Measurements from ENCODE around the gene QTRT2. TPM values are rescaled to one million over a fixed set of nuclear protein-coding genes. Genes with fewer than 3 reads are reported as not detected.

Gene QTRT2
- total and polyA plus RNA-seq, 2 of the 8 experiments (the other 6 are each of a cell fraction or from before 2014, with no cell fraction given): 13.3 to 54.5 TPM

- no peak overlapping the region for H2BK20ac ChIP-seq (ENCODE audit: low read length)
- H3K4me1 ChIP-seq (replicated peaks in 1 of 4; ENCODE audit: control insufficient read depth in 3 of 4, insufficient read depth in 4 of 4, low read length in 3 of 4): no peaks in the 10 kb centered on the region
- no peak overlapping the region for H3K14ac ChIP-seq (ENCODE audit: insufficient read length)
- H2BK5ac ChIP-seq (ENCODE audit: low read depth, low read length): no peak overlapping the region
- H3K4me3 ChIP-seq (ENCODE audit: extremely low read depth in 1 of 4, insufficient read depth in 2 of 4, low read depth in 3 of 4, low read length in 4 of 4): no peak overlapping the region
- no peak overlapping the region for H3K18ac ChIP-seq (ENCODE audit: extremely low read depth, low read length)
- H2BK12ac ChIP-seq (ENCODE audit: low read depth, low read length): no peak overlapping the region
- H3K23me2 ChIP-seq (ENCODE audit: low read depth, low read length): no peaks in the 10 kb centered on the region
- no peaks in the 10 kb centered on the region for H3K36me3 ChIP-seq (ENCODE audit: control insufficient read depth in 2 of 4, insufficient read depth in 4 of 4, low read length in 3 of 4)
- no peaks in the 10 kb centered on the region for H3K79me2 ChIP-seq (ENCODE audit: control insufficient read depth in 1 of 2, insufficient read depth in 2 of 2, low read length in 2 of 2)
- H3K56ac ChIP-seq (replicated peaks; ENCODE audit: insufficient read length, low read depth, low read length): no peak overlapping the region
- H4K91ac ChIP-seq (replicated peaks; ENCODE audit: insufficient read length, low read length): no peak overlapping the region
- 94% methylated on average over 1 of the region's 1 CpG; no CpG with 5 or more reads in 1 of the 2 experiments for WGBS, 2 experiments (ENCODE audit: extremely low coverage in 1 of 2, insufficient coverage in 1 of 2, insufficient read length in 1 of 2, insufficient replicate concordance in 2 of 2, low coverage in 1 of 2, low lambda C conversion rate in 2 of 2, missing lambda C conversion rate in 1 of 2)
- no peak overlapping the region for H3K27ac ChIP-seq (ENCODE audit: low read depth, low read length)
- no peak overlapping the region for H2AFZ ChIP-seq (ENCODE audit: low read length)
- no peak for DNase-seq (ENCODE audit: low read depth in 1 of 2, low spot score in 2 of 2)
- H4K8ac ChIP-seq (ENCODE audit: extremely low read depth, insufficient read depth, low read length): no peak overlapping the region
- H2BK120ac ChIP-seq (replicated peaks; ENCODE audit: low read depth, low read length): no peak overlapping the region
- no peak overlapping the region for H2BK15ac ChIP-seq (ENCODE audit: low read length)
- H2AK5ac ChIP-seq (ENCODE audit: low read depth, low read length): no peak overlapping the region
- H3K79me1 ChIP-seq (ENCODE audit: low read depth, low read length): no peaks in the 10 kb centered on the region
- no peaks in the 10 kb centered on the region for H3K27me3 ChIP-seq (replicated peaks in 1 of 4; ENCODE audit: control insufficient read depth in 3 of 4, extremely low read depth in 1 of 4, insufficient read depth in 3 of 4, low read length in 3 of 4)
- H3K4ac ChIP-seq (replicated peaks; ENCODE audit: insufficient read length, low read depth, low read length): no peak overlapping the region
- CTCF ChIA-PET (ENCODE audit: partially characterized antibody): interaction anchor here (0.6 to 0.9 kb wide), 2 partner anchors 219 to 256 kb away, joined by 3 read pairs; no protein-coding TSS in a partner anchor
- POLR2A ChIA-PET (ENCODE audit: partially characterized antibody): no interaction called here
- no peak overlapping the region for H3K4me2 ChIP-seq (ENCODE audit: insufficient read depth in 1 of 2, low read depth in 2 of 2, low read length in 2 of 2)
- no peak overlapping the region for H4K5ac ChIP-seq (ENCODE audit: insufficient read length, low read depth, low read length)
- no peaks in the 10 kb centered on the region for H3K9me3 ChIP-seq (ENCODE audit: insufficient read depth in 2 of 2, low read depth in 1 of 2, low read length in 1 of 2)
- no peak overlapping the region for H3K23ac ChIP-seq (ENCODE audit: insufficient read length)
- no peak overlapping the region for H3K9ac ChIP-seq (replicated peaks in 1 of 4; ENCODE audit: extremely low read depth in 1 of 4, low read depth in 3 of 4, low read length in 3 of 4)
- FAIRE-seq: no peak
- no peaks in the 10 kb centered on the region for H4K20me1 ChIP-seq (replicated peaks in 1 of 2; ENCODE audit: control insufficient read depth in 1 of 2, insufficient read depth in 2 of 2, low read length in 2 of 2)
- TF ChIP-seq RFX5 (IDR thresholded peaks at IDR 0.05; ENCODE audit: borderline replicate concordance, low read depth, low read length): no peak
- TF ChIP-seq RBBP5 (IDR thresholded peaks at IDR 0.05; ENCODE audit: borderline replicate concordance, low read depth, low read length): no peak
Observed at GRCh38 chr3:114128231-114128630, 71.7 kb downstream of the QTRT2 start.

All from H1 (cell line).